ENCODE data around the gene MLLT1. TPM values are rescaled to one million over a fixed set of nuclear protein-coding genes. Genes with fewer than 3 reads are reported as not detected.
"Not testable (repeated sequence)": the region's sequence is repeated elsewhere in the genome, so short reads cannot be mapped to it uniquely, and the experiment has no call there.

The MLLT1 gene
- total RNA-seq, 1 donor: 12.5 TPM

GRCh38 chr19:6318772-6319171 lies 39.0 kb upstream of the MLLT1 start:
- TF ChIP-seq CTCF (IDR thresholded peaks at IDR 0.05; ENCODE audit: insufficient read depth, low read depth, low read length): no peak
- no peak for DNase-seq (ENCODE audit: low read depth)

GRCh38 chr19:6315646-6316045 lies 35.9 kb upstream of the MLLT1 start:
- not testable (repeated sequence) for H3K4me3 ChIP-seq (ENCODE audit: low read depth, low read length); DNase-seq (ENCODE audit: low read depth)

More at GRCh38 chr19:6318772-6319171, 39.0 kb upstream of the MLLT1 start:
- H3K4me3 ChIP-seq (ENCODE audit: low read depth, low read length): no peak overlapping the region

GRCh38 chr19:6313398-6313969 lies 33.7 kb upstream of the MLLT1 start:
- no peak overlapping the region for H3K4me3 ChIP-seq (ENCODE audit: low read depth, low read length)
- DNase-seq (ENCODE audit: low read depth): no peak
- TF ChIP-seq CTCF (IDR thresholded peaks at IDR 0.05; ENCODE audit: insufficient read depth, low read depth, low read length): no peak

GRCh38 chr19:6312018-6312417 lies 32.2 kb upstream of the MLLT1 start:
- peak; percentile 25 for TF ChIP-seq CTCF (IDR thresholded peaks at IDR 0.05; ENCODE audit: insufficient read depth, low read depth, low read length)
- H3K4me3 ChIP-seq (ENCODE audit: low read depth, low read length): no peak overlapping the region
- DNase-seq (ENCODE audit: low read depth): no peak

GRCh38 chr19:6298413-6298812 lies 18.6 kb upstream of the MLLT1 start:
- H3K4me3 ChIP-seq (ENCODE audit: low read depth, low read length): no peak overlapping the region
- no peak for TF ChIP-seq CTCF (IDR thresholded peaks at IDR 0.05; ENCODE audit: insufficient read depth, low read depth, low read length)
- DNase-seq (ENCODE audit: low read depth): no peak

- DNase-seq (ENCODE audit: low read depth): no peak
- TF ChIP-seq CTCF (IDR thresholded peaks at IDR 0.05; ENCODE audit: insufficient read depth, low read depth, low read length): no peak
Observed at GRCh38 chr19:6297202-6297601, 17.4 kb upstream of the MLLT1 start.

GRCh38 chr19:6292006-6292405 lies 12.2 kb upstream of the MLLT1 start:
- DNase-seq (ENCODE audit: low read depth): no peak
- H3K4me3 ChIP-seq (ENCODE audit: low read depth, low read length): no peak overlapping the region
- no peak for TF ChIP-seq CTCF (IDR thresholded peaks at IDR 0.05; ENCODE audit: insufficient read depth, low read depth, low read length)

More at GRCh38 chr19:6297202-6297601, 17.4 kb upstream of the MLLT1 start:
- no peak overlapping the region for H3K4me3 ChIP-seq (ENCODE audit: low read depth, low read length)
